HG02870 (cell line): ENCODE results near the gene SRP68.
"Not testable (repeated sequence)": the region's sequence is repeated elsewhere in the genome, so short reads cannot be mapped to it uniquely, and the experiment has no call there.

Experiments
- ATAC-seq: cut with Tn5 transposase; IDR thresholded peaks from one replicate; pipeline ENCODE4 v1.9.1; 2021; ENCODE audit warnings: mild to moderate bottlenecking, moderate library complexity; ENCODE audit not compliant: unreplicated experiment

The SRP68 gene

DNA sequence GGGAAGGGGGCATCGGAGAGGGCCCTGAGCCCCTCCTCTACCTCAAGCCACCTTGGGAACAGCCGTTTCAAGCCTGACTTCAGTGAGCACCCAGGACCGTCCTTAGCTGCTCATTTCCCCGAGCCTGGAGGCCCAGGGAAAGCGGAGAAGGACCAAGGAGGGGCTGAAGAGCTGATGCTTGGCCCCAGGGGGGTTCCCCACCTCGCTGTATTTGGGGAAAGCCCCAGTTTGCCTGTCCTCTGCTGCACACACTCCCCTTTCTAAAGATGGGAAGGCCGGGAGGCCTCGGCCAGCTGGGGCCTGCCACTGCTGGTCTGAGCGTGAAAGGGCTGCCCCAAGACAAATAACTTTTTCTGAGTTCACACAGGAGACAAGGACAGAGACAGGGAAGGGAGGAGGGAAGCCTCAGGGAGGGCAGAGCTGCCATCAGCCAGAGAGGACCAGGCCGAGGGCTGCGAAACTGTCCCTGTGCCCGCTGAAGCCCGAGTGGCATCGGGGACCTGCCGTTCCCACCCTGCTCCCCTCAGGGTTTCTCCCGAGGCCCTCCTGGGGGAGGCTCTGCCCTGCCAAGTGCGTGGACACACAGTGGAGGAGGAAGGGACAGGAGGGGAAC, 18.3 kb upstream of the SRP68 start:
- no peak for ATAC-seq

DNA sequence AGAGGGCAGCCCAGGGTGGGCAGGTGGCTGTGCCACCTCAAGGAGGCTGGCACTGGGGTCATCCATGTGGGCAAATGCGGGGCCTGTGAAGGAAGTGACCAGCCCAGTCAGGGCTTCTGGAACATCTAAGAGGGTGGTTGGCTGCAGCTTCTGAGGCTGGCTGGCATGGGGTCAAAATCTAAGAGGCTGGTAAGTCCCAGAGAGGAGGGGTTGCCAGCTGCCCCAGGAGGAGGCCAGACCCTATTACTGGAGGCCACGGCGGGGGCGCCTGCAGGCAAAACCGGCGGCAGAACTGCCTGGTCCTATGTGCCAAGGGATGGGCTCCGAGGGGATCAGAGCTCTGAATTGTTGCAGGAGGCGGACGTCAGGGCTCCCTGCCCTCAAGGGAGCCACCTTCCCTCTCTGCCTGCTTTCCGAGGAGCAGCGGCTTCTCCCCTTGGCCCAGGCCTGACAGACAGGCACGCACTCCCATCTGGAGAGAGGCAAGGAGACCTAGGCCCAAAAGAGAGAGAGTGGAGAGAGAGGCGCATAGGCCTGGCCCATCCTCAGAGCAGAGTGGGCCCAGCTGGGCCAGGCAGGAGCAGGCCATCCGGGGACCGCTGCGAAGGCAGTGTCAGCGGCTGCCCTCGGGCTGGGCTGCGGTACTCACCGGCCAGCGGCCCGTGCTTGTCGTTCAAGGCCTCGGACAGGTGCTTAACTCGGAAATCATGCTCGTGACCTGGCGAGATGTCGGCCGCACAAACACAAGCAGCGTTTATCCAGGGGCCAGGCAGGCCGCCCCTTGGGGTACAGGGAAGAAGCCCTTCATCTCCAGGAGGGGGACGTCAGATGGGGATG, 17.6 kb upstream of the SRP68 start:
- ATAC-seq = no peak

DNA sequence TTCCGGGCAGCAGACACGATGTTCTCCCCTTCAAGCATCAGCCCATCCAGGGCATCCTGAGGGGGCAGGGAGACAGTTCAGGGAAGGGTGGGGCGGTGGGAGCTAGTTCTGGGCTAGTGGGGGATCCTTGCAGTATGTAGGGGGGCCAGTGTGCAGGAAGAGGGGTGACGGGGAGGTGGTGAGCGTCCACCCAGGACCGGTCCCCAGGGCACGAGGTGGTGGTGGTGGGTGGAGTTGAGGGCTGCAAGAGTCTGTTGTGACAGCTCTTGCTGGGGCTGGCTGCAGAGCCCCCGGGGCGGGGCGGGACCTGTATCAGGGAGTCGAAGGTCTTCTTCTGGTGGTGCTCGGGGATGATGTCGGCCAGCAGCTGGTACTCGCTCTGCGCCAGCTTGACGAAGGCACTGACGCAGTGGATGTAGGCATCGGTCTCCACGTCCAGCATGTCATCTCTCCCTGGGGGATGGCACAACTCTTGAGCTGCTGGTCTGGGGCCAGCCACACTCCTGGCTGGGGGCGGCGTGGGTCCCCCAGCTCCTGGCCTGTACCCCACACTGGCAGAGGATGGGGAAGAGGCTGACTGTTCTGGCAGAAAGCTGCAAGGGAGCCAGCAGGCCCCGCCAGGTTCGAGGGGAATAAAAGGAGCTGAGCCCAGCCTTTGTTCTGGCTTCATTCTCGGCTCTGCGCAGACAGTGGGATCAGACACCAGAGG, 16.7 kb upstream of the SRP68 start:
- ATAC-seq = no peak

DNA sequence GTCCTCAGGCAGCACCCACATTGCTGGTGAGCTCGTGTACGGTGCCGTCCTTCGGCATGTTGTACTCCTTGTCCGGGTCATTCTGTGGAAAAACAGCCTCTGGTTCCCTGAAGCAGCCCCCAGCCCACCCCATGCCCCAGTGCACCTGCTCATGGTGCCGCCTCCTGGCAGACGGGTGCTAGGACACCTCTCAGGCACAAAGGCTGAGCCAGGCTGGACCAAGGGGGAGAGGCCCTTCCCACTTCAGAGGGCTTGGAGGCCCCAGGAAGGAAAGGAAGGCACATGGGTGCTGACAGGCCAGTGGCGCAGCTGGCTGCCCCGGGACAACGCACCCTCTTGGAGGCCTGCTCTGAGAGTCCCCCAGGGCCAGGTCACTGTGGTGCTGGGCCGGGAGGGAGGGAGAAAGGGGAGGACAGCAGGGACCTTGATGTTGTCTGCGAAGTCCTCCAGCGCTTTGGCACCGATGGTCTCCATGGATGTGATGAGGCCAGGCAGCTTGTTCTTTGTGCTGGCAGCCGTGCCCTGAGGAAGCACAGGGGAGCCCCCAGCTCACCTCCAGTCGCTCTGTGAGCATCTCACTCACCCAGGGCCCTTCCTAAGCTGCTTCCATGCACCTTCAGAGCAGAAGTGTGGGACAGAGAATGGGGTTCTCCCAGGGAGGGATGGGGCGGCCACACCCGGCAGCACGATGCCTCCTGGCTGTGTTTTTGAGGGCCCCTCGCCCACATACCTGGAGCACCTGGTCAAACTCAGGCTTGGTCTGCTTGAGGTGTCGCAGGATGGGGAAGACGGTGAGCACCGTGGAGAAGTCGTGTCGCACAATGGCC, 15.9 kb upstream of the SRP68 start:
- no peak for ATAC-seq

GRCh38 chr17:76087531-76087930, 15.2 kb upstream of the SRP68 start:
- no peak for ATAC-seq

DNA sequence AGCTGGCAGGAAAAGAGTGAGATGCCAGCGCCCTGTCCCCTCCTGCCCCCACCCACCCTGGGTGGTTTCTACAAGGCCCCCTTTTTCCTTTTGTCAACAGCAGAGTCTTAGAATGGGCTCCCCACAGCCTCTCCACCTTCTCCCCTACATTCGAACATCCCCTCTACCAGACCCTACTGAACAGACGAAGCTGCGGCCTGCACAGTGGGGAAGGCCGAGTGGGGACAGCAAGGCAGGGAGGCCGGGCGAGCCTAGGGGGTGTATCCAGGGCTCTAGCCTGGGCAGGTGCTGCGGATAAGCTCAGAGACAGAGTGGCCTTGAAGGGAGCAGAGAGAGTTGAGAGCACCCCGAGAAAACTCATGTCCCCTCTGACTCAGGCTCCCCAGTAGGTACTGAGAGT, 14.1 kb upstream of the SRP68 start:
- no peak for ATAC-seq

DNA sequence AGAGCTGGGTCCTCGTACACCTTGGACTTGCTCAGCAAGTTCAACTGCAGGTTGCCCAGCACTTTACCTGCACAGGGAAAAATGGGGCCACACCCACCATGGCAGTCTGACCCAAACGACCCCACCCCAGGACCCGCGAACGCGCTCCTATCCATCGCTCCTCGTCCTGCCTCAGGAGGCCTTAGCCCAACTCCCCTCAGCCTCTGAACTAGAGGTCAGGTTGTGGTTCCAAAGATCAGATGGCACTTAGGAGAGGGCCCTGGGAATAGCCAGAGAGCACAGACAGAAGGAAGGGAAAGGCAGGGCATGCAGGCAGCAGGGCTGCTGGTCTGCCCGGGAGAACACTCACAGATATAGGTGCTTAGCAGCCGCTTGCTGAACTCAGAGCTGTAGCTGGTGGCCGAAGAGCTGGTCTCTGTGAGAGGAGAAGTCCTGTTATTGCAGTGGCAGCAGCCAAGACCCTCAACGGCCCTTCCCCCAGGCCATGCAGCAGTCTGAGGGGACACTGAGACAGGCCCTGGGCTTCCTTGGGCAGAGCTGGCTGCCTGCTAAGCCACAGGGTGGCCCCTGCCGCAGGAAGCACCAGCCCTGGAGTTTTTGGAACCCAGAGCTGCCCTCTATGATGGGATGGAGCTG, 13.5 kb upstream of the SRP68 start:
- ATAC-seq = no peak

DNA sequence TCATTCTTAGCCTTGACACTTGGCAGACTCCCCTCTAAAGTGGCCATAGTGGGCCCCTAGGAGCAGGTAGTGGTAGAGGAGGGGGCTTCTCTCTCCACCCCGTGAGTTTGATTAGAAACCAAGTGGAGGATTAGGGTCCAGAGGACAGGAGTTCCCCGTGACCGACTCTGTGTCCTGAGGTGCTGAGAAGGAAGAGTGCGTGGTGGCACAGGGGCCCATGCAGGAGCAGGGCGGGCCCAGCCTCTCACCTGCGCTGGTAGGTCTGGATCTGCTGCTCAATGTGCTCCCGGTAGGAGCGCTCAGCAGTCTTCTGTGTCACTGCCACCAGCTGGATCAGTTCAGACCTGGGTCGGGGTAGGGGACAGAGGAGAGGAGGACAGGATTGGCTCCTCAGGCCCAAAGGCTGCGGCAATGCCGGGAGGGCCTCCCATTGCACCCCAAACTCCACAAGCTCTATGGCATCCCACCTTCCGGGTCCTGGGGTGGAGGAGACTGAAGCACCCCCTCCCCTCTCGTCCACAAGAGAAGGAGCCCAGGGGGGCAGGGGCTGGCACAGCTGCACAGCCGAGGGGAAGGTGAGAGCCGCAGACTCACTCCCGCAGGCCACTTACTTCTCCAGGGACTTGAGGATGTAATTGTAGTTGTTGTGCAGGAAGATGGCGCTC, 12.9 kb upstream of the SRP68 start:
- ATAC-seq = no peak

- ATAC-seq = no peak
These were observed 11.3 kb upstream of the SRP68 start for GRCh38 chr17:76083536-76084182.

- ATAC-seq = no peak
These were observed 10.3 kb upstream of the SRP68 start for GRCh38 chr17:76082326-76083251.

GRCh38 chr17:76081295-76082210, 9.2 kb upstream of the SRP68 start:
- no peak for ATAC-seq

DNA sequence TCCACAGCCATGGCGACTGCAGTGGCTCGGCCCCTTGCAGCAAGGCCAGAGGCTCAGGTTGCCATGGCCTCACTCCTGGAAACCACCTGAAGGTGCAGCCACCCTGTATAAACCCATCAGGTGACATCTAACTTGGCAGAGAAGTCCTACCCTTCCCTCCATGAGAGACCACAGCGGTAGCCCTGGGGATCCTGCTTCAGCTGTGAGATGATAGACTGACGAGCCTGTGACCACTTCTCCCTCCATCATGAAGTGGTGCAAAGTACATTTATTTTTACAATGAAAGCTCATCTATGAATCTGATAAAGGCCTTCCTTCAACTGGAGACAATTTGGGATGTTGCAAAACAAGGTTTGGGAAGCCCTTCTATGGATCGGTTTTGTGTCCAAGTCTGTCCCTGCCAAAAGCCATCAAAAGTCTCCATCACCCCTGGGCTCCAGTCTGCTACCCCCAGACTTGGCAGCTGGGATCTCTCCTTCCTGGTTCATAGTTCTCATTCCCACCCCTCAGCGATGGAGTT, 8.5 kb upstream of the SRP68 start:
- no peak for ATAC-seq

DNA sequence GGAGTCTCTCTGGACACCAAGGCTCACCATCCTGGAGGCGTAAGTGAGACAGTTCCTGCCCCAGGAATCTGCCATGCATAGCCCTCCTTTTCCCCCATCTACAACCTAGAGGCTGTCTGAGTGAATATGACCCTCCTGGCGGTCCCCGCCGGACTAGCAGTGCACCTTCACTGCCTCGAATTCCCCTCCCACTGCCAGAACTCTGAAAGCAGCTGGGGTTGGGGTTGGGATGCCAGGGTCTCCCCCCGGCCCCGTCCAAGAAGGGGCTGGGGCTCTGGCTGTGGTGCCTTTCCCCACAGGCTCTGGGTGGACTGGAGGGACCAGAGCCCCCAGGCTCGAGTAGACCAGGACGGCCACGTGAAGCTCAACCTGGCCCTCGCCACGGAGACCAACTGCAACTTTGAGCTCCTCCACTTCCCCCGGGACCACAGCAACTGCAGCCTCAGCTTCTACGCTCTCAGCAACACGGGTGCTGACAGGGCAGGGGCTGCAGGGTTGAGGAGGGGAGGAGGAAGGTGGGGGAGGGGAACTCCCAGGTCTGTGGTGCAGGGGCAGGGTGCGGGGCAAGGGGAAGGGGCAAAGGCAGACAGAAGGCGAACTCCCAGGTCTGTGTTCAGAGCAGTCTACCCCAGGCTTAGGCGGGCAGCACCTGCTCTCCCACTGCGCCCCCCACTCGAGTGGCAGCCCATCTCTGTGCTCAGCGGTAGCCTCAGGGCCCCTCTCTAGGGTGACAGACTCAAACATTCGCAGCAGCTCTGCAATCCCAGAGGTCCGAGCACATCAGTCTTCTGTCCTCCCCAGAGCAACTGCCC, 7.8 kb upstream of the SRP68 start:
- no peak for ATAC-seq

DNA sequence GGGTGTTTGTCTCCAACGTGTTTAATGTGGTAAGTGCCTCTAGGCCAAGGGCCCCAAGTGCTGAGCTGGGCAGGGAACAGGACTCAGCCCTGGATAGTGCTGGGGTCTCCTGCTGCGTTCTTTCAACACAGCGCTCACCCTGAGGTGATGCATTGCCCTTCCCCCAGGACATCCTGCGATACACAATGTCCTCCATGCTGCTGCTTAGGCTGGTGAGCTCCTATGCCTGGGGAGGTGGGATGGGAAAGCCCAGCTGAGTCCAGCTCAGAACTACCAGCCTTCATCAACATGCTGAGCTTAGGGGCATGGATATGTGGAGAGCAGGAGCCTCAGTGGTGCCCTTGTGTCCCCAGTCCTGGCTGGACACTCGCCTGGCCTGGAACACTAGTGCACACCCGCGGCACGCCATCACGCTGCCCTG, 7.2 kb upstream of the SRP68 start:
- ATAC-seq = no peak

- no peak for ATAC-seq
These were observed 6.7 kb upstream of the SRP68 start, which contains the start of gene ZACN for GRCh38 chr17:76078860-76079534. ZACN (plus strand) TSS chr17:76079182; CDS start chr17:76079265, 83 bp downstream.

- not testable (repeated sequence) for ATAC-seq
These were observed 6.1 kb upstream of the SRP68 start for GRCh38 chr17:76078370-76078769.
